Calu3 (cell line): ENCODE results near the gene ACAP2. TPM values are rescaled to one million over a fixed set of nuclear protein-coding genes. Genes with fewer than 3 reads are reported as not detected.
A peak's percentile ranks its signal among the peaks of the same experiment; 100 is the strongest.

Experiments
- BruUV-seq: library from RNA; stranded (reverse); fragments of 400-500 nt; replicated peaks from 2 replicates; lab custom pipeline; 2021; lab: Mats Ljungman, UMichigan
- CTCF ChIA-PET: fragments of 300-600 bp; sonication (Branson Sonifier 250); formaldehyde crosslinking; loops from one replicate; lab custom pipeline; 2022; ENCODE audit warnings: antibody characterized with exemption; lab: Charles Lee
- DNase-seq: peaks from one replicate; pipeline ENCODE4 v3.0.0; 2022
- H3K27ac Mint-ChIP-seq: one replicate; pipeline ENCODE4 v1.8.0; 2022; ENCODE audit warnings: mixed read lengths; ENCODE audit not compliant: unreplicated experiment
- H3K27me3 Mint-ChIP-seq: one replicate; pipeline ENCODE4 v1.8.0; 2022; ENCODE audit warnings: mixed read lengths; ENCODE audit not compliant: unreplicated experiment
- H3K36me3 Mint-ChIP-seq: one replicate; pipeline ENCODE4 v1.8.0; 2022; ENCODE audit warnings: mild to moderate bottlenecking, moderate library complexity, mixed read lengths; ENCODE audit not compliant: insufficient read depth, unreplicated experiment
- H3K4me1 Mint-ChIP-seq: one replicate; pipeline ENCODE4 v1.8.0; 2022; ENCODE audit warnings: mild to moderate bottlenecking, low read depth, mixed read lengths; ENCODE audit not compliant: unreplicated experiment
- H3K4me3 Mint-ChIP-seq: one replicate; pipeline ENCODE4 v1.8.0; 2022; ENCODE audit warnings: mild to moderate bottlenecking, low read depth, moderate library complexity, mixed read lengths; ENCODE audit not compliant: unreplicated experiment
- H3K9me3 Mint-ChIP-seq: one replicate; pipeline ENCODE4 v1.8.0; 2022; ENCODE audit warnings: low read depth, mixed read lengths; ENCODE audit not compliant: unreplicated experiment
- CTCF ChIP-seq: fragments of 200-600 bp; IDR thresholded peaks from one replicate; pipeline ENCODE4 v1.8.0; 2022; ENCODE audit warnings: antibody characterized with exemption; ENCODE audit not compliant: unreplicated experiment
- intact Hi-C: fragments of 100-400 bp; cut with micrococcal nuclease; formaldehyde crosslinking; loops from one replicate; pipeline ENCODE4 v1.10.0; 2022; ENCODE audit not compliant: unreplicated experiment
- total RNA-seq: library from RNA; stranded (reverse); gene quantifications from 2 replicates; pipeline ENCODE4 v1.2.3, GENCODE V29; 2022

Gene ACAP2
- total RNA-seq, 1 experiment from 2014 or later: 74.0 TPM

GRCh38 chr3:195268576-195269309 is 174.1 kb downstream of the ACAP2 start:
- intact Hi-C loops: no loop called here
- H3K27ac Mint-ChIP-seq: no peak overlapping the region
- CTCF ChIA-PET: no interaction called here

DNA sequence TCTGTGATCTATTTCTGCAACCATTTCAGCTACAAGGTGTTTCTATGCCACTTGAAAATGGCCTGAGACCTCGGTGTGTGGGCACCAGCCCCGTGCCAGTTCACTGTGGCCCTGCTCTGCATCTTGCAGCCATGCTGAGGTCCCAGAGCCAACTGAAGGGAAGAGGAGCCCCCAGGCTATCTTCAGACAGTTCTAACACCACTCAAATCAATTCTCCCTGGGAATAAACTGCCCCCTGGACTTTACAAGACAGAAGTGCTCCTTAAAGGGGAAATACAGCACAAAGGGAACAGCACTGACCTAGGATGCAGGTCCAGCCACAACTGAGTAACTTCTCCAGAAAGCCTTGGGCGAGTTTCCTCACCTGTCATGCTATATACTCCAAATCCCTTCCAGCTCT is 175.7 kb downstream of the ACAP2 start:
- intact Hi-C loops: no loop called here
- DNase-seq: no peak
- no peaks in the 10 kb centered on the region for H3K9me3 Mint-ChIP-seq
- TSS peak; percentile 9 for BruUV-seq
- no peak for TF ChIP-seq CTCF
- no peak overlapping the region for H3K27ac Mint-ChIP-seq
- CTCF ChIA-PET: no interaction called here
- no peaks in the 10 kb centered on the region for H3K27me3 Mint-ChIP-seq
- H3K36me3 Mint-ChIP-seq: peaks cover 43% of the 10 kb centered on the region
- H3K4me3 Mint-ChIP-seq: no peak overlapping the region
- peaks cover 33% of the 10 kb centered on the region for H3K4me1 Mint-ChIP-seq

More at GRCh38 chr3:195268576-195269309, 174.1 kb downstream of the ACAP2 start:
- Mint-ChIP-seq H3K27me3 (no peaks in the 10 kb centered on the region), H3K9me3 (no peaks in the 10 kb centered on the region), H3K4me1 (peaks cover 37% of the 10 kb centered on the region), H3K4me3 (peak overlapping the region; percentile 85), H3K36me3 (peaks cover 45% of the 10 kb centered on the region)
- DNase-seq: no peak
- BruUV-seq: no TSS peak
- no peak for TF ChIP-seq CTCF

DNA sequence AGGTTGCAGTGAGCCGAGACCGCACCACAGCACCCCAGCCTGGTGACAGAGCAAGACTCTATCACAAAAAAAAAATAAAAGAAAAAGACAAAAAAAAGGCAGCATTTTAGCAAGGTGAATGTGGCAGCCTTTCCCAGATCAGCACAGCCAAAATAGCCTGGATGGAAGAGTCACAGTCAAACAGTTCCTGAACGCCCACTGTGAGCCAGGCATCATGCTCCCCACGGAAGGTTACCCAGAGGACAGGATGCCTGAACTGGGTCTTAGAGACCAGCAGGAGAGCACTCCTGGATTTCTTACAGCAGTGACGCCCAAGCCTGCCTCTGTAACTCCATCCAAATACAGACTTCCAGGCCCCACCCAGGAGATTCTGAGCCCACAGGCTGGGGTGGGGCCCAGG is 176.4 kb downstream of the ACAP2 start:
- CTCF ChIA-PET: no interaction called here
- TF ChIP-seq CTCF: no peak
- intact Hi-C loops: no loop called here
- H3K27me3 Mint-ChIP-seq: no peaks in the 10 kb centered on the region
- BruUV-seq: no TSS peak
- H3K27ac Mint-ChIP-seq: no peak overlapping the region
- peaks cover 36% of the 10 kb centered on the region for H3K36me3 Mint-ChIP-seq
- no peak overlapping the region for H3K4me3 Mint-ChIP-seq
- H3K9me3 Mint-ChIP-seq: no peaks in the 10 kb centered on the region
- peaks cover 29% of the 10 kb centered on the region for H3K4me1 Mint-ChIP-seq
- no peak for DNase-seq

DNA sequence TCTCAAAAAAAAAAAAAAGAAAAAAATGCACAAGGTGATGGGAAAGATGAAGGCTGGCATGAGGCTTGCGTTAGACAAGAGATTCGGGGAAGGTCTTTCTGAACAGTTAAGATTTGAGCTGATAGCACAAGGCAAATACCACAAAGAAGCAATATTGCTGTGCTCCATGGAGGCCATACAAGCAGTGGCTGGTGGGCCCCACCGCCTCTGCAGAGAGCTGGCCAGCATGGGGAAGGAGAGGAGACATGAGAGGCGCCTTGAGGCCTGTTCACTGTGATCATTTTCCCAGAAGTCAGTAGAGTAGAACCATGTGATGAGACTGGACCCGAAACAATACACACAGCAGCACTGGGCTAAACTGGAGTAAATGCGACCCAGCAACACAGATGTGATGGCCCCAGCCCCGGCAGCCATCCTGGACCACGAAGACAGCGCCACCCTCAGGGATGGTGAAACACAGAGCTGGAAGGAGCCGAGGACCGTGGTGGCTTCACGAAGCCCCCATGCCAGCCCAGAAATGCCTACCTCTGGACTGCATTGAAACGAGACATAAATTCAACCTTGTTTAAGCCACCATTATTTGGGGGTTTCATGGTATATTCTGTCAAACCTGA is 177.3 kb downstream of the ACAP2 start:
- H3K36me3 Mint-ChIP-seq: peaks cover 35% of the 10 kb centered on the region
- H3K9me3 Mint-ChIP-seq: no peaks in the 10 kb centered on the region
- no peak for TF ChIP-seq CTCF
- no peaks in the 10 kb centered on the region for H3K27me3 Mint-ChIP-seq
- peaks cover 29% of the 10 kb centered on the region for H3K4me1 Mint-ChIP-seq
- no TSS peak for BruUV-seq
- no peak for DNase-seq
- no peak overlapping the region for H3K4me3 Mint-ChIP-seq
- H3K27ac Mint-ChIP-seq: no peak overlapping the region
- intact Hi-C loops: no loop called here
- CTCF ChIA-PET: interaction anchor here (0.7 kb wide), 2 partner anchors 183 to 295 kb away, joined by 3 read pairs; no protein-coding TSS in a partner anchor
